Erythroblast (primary cell): Measurements from ENCODE around the gene RBM18.

ENCODE experiments used
- GATA1 ChIP-seq: IDR thresholded peaks from 2 replicates; pipeline ENCODE4 v1.6.1; 2011; ENCODE audit warnings: low read depth, mild to moderate bottlenecking, control low read depth, low read length, moderate library complexity
- POLR2A ChIP-seq: IDR thresholded peaks from 2 replicates; pipeline ENCODE4 v1.6.1; 2011; ENCODE audit warnings: mild to moderate bottlenecking, low read length

DNA sequence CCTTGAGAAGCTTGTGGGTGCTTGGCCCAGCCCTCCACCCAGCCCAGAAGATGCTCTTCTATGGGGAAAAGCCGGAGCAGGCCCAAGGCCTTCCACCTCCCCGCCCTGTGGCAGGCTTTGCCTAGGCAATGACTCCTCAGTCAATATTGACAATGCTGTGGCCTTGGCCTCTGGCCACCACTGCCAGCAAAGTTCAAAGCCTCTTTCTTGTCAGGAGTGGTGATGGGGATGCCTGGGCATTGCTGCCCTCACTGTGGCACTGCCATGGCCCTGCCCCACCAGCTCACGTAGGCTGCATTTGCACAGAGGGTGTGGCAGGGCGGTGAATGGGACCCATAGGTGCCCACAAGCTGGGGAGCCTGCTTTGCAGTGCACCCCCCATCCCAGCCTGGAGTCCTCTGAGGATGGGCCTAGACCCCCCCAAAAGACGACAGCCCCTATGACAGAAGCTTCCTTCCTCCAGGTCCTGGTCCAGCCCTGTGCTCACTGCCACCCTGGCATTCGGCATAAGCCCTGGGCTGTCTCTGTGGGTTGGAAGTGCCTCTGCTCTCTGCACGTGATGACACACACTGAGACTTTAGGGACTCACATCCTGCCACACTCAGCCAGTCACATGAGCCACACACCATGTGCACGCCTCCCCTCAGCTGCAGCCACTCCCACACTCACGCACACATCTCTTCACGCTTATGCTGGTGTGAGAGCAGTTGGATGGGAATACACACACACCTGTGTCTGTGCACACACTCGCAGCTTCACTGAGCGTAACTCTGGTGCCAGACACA is 73.9 kb downstream of the RBM18 start:
- TF ChIP-seq POLR2A: no peak
- TF ChIP-seq GATA1: no peak
